CMK (cell line): ENCODE results near the gene BANF1.

Experiments used
- DNase-seq: peaks from one replicate; pipeline ENCODE4 v3.0.0-alpha.2; 2010; ENCODE audit warnings: low read depth

BANF1 gene

GRCh38 chr11:66001942-66002647 is at the start of gene BANF1, which contains the start of gene EIF1AD:
TSS of gene BANF1 (plus strand) at chr11:66002503. CDS start at chr11:66003251, 748 bp downstream.
TSS of gene EIF1AD (minus strand) at chr11:66002157. CDS start at chr11:66000389, 1,768 bp downstream.
- DNase-seq: peak; percentile 100

GRCh38 chr11:65953471-65953870 is 48.8 kb upstream of the BANF1 start:
- no peak for DNase-seq

GRCh38 chr11:65954771-65955170 is 47.5 kb upstream of the BANF1 start:
- DNase-seq: no peak

GRCh38 chr11:65958291-65958690 is 44.0 kb upstream of the BANF1 start:
- DNase-seq: peak; percentile 33

GRCh38 chr11:65958774-65959420 is 43.4 kb upstream of the BANF1 start:
- DNase-seq: no peak

GRCh38 chr11:65960824-65961266 is 41.5 kb upstream of the BANF1 start:
- peak; percentile 55 for DNase-seq

- peak; percentile 97 for DNase-seq
These were observed 40.8 kb upstream of the BANF1 start, which contains the start of gene SART1 for GRCh38 chr11:65961267-65962140. TSS of gene SART1 (plus strand) at chr11:65961734. CDS start at chr11:65961781, 47 bp downstream.

GRCh38 chr11:65962141-65962564 is 40.1 kb upstream of the BANF1 start:
- DNase-seq: no peak

GRCh38 chr11:65964906-65965305 is 37.4 kb upstream of the BANF1 start:
- DNase-seq: no peak

GRCh38 chr11:65965986-65966762 is 36.1 kb upstream of the BANF1 start:
- DNase-seq: no peak

GRCh38 chr11:65967329-65967934 is 34.9 kb upstream of the BANF1 start:
- no peak for DNase-seq

GRCh38 chr11:65968600-65969482 is 33.5 kb upstream of the BANF1 start:
- no peak for DNase-seq

GRCh38 chr11:65972116-65972515 is 30.2 kb upstream of the BANF1 start:
- no peak for DNase-seq

- DNase-seq: no peak
These were observed 28.7 kb upstream of the BANF1 start for GRCh38 chr11:65973439-65974110.

- DNase-seq: no peak
These were observed 26.5 kb upstream of the BANF1 start for GRCh38 chr11:65975771-65976170.

- DNase-seq: no peak
These were observed 25.8 kb upstream of the BANF1 start for GRCh38 chr11:65976216-65977176.

- DNase-seq: no peak
These were observed 24.5 kb upstream of the BANF1 start for GRCh38 chr11:65977621-65978390.
